A549 (cell line): ENCODE data around the gene OGFOD2. TPM values are rescaled to one million over a fixed set of nuclear protein-coding genes. Genes with fewer than 3 reads are reported as not detected.

ENCODE experiments used
- ATAC-seq, 2 experiments: fragments of 200-7000 bp in 1 of 2; fragments of >200 bp in 1 of 2; cut with Nextera tagmentation in 1 of 2; cut with Tn5 transposase in 1 of 2; 3 replicates each; pipeline versions ENCODE4 v1.8.0 to v1.9.1; 2018 to 2020; ENCODE audit warnings: mild to moderate bottlenecking in 1 of 2, moderate library complexity in 1 of 2
- CTCF ChIA-PET: fragments of 300-600 bp; sonication (Branson Sonifier 250); formaldehyde crosslinking; extraction: SDS; loops from one replicate; lab custom pipeline; 2021; ENCODE audit warnings: antibody characterized with exemption, inconsistent platforms; lab: Yijun Ruan, JAX
- POLR2A ChIA-PET: fragments of 350-600 bp; formaldehyde crosslinking; extraction: SDS; loops from one replicate; lab custom pipeline; 2021; ENCODE audit warnings: antibody characterized with exemption, inconsistent platforms; lab: Yijun Ruan, JAX
- DNase-seq, 2 experiments: peaks; one replicate each; pipeline versions ENCODE4 v3.0.0 to v3.0.0-alpha.2; 2011 to 2016; ENCODE audit warnings: low read depth in 1 of 2, low spot score in 1 of 2
- FAIRE-seq: peaks from 2 replicates; lab custom pipeline; 2011; peaks lifted over from hg19 to GRCh38; lab: Jason Lieb, UNC
- H3K27ac ChIP-seq, 2 experiments: fragments of >200 bp; sonication (Bioruptor Twin); formaldehyde crosslinking; 3 replicates each; pipeline ENCODE4 v1.5.1; 2016 to 2017
- H3K4me1 ChIP-seq: fragments of >200 bp; sonication (Bioruptor Twin); formaldehyde crosslinking; 3 replicates; pipeline ENCODE4 v1.6.1; 2016
- H3K4me2 ChIP-seq: fragments of >200 bp; sonication (Bioruptor Twin); formaldehyde crosslinking; 3 replicates; pipeline ENCODE4 v1.6.1; 2016
- H3K4me3 ChIP-seq: fragments of >200 bp; sonication (Bioruptor Twin); formaldehyde crosslinking; 3 replicates; pipeline ENCODE4 v1.5.1; 2016
- H3K9me3 ChIP-seq: fragments of >200 bp; sonication (Bioruptor Twin); formaldehyde crosslinking; 3 replicates; pipeline ENCODE4 v1.6.1; 2016
- CBX2 ChIP-seq: fragments of 200-600 bp; sonication (generic); IDR thresholded peaks from 2 replicates; pipeline ENCODE4 v1.6.1; 2016; ENCODE audit warnings: low read depth, mild to moderate bottlenecking, borderline replicate concordance
- CEBPB ChIP-seq, 2 experiments: fragments of >200 bp in 1 of 2; sonication (Bioruptor Twin) in 1 of 2; formaldehyde crosslinking in 1 of 2; IDR thresholded peaks; 2 replicates each; pipeline ENCODE4 v1.6.1; 2012 to 2016
- CHD2 ChIP-seq: fragments of 150-350 bp; IDR thresholded peaks from 2 replicates; pipeline ENCODE4 v1.6.1; 2014; ENCODE audit warnings: low read length; ENCODE audit not compliant: partially characterized antibody
- EHF ChIP-seq: fragments of 250-450 bp; sonication (Bioruptor Pico); IDR thresholded peaks from 2 replicates; pipeline ENCODE4 v1.5.0; 2020; ENCODE audit warnings: mild to moderate bottlenecking
- ESRRA ChIP-seq: fragments of 150-350 bp; IDR thresholded peaks from 2 replicates; pipeline ENCODE4 v1.6.1; 2014; ENCODE audit warnings: mild to moderate bottlenecking, low read length, borderline replicate concordance
- FOSB ChIP-seq: fragments of 250-450 bp; sonication (Bioruptor Pico); IDR thresholded peaks from 2 replicates; pipeline ENCODE4 v1.5.0; 2020; ENCODE audit warnings: mild to moderate bottlenecking, moderate library complexity
- FOXS1 ChIP-seq: fragments of 250-450 bp; sonication (Bioruptor Pico); IDR thresholded peaks from 2 replicates; pipeline ENCODE4 v1.5.0; 2020; ENCODE audit warnings: mild to moderate bottlenecking, moderate library complexity
- HEYL ChIP-seq: fragments of 250-450 bp; sonication (Bioruptor Pico); IDR thresholded peaks from 2 replicates; pipeline ENCODE4 v1.8.0; 2021; ENCODE audit warnings: mild to moderate bottlenecking, moderate library complexity
- HOXA7 ChIP-seq: fragments of 250-450 bp; sonication (Bioruptor Pico); IDR thresholded peaks from 2 replicates; pipeline ENCODE4 v1.5.0; 2020; ENCODE audit warnings: mild to moderate bottlenecking, moderate library complexity
- JUNB ChIP-seq: fragments of >200 bp; sonication (Bioruptor Twin); formaldehyde crosslinking; IDR thresholded peaks from 2 replicates; pipeline ENCODE4 v1.6.1; 2016
- KDM1A ChIP-seq: fragments of 200-600 bp; sonication (generic); IDR thresholded peaks from 2 replicates; pipeline ENCODE4 v1.6.1; 2016; ENCODE audit warnings: low read depth, mild to moderate bottlenecking
- KDM5A ChIP-seq: fragments of 200-600 bp; sonication (generic); IDR thresholded peaks from 2 replicates; pipeline ENCODE4 v1.6.1; 2016; ENCODE audit warnings: antibody characterized with exemption, mild to moderate bottlenecking
- MAZ ChIP-seq: fragments of 150-350 bp; IDR thresholded peaks from 2 replicates; pipeline ENCODE4 v1.6.1; 2014; ENCODE audit warnings: antibody characterized with exemption, low read depth, low read length, borderline replicate concordance
- NFE2L2 ChIP-seq: fragments of 150-350 bp; conservative IDR thresholded peaks from 2 replicates; pipeline ENCODE4 v1.6.1; 2014; ENCODE audit warnings: low read length
- PHF8 ChIP-seq: fragments of 200-600 bp; sonication (generic); IDR thresholded peaks from 2 replicates; pipeline ENCODE4 v1.6.1; 2016; ENCODE audit warnings: low read depth, mild to moderate bottlenecking, antibody characterized with exemption, moderate library complexity, borderline replicate concordance
- POLR2A ChIP-seq: IDR thresholded peaks from 2 replicates; pipeline ENCODE4 v1.6.1; 2012; ENCODE audit warnings: mild to moderate bottlenecking, low read length
- POLR2AphosphoS2 ChIP-seq: conservative IDR thresholded peaks from 2 replicates; pipeline ENCODE4 v1.6.1; 2012; ENCODE audit warnings: low read length, improper control_type of control experiment, inconsistent platforms
- RAD21 ChIP-seq, 2 experiments: fragments of >200 bp in 1 of 2; sonication (Bioruptor Twin) in 1 of 2; formaldehyde crosslinking in 1 of 2; IDR thresholded peaks in 1 of 2; conservative IDR thresholded peaks in 1 of 2; 2 replicates in 1 of 2; 3 replicates in 1 of 2; pipeline ENCODE4 v1.6.1; 2012 to 2018; ENCODE audit warnings: inconsistent platforms in 1 of 2
- RARB ChIP-seq: fragments of 250-450 bp; sonication (Bioruptor Pico); IDR thresholded peaks from 2 replicates; pipeline ENCODE4 v1.8.0; 2021; ENCODE audit warnings: mild to moderate bottlenecking, moderate library complexity
- RNF2 ChIP-seq: fragments of 200-600 bp; sonication (generic); IDR thresholded peaks from 2 replicates; pipeline ENCODE4 v1.6.1; 2016; ENCODE audit warnings: low read depth, mild to moderate bottlenecking, antibody characterized with exemption, moderate library complexity, borderline replicate concordance
- ZC3H11A ChIP-seq: fragments of 450-650 bp; IDR thresholded peaks from 2 replicates; pipeline ENCODE4 v1.6.1; 2014; ENCODE audit warnings: antibody characterized with exemption, mild to moderate bottlenecking
- ZFP36 ChIP-seq: fragments of 450-650 bp; IDR thresholded peaks from 2 replicates; pipeline ENCODE4 v1.6.1; 2014; ENCODE audit warnings: borderline replicate concordance; ENCODE audit not compliant: partially characterized antibody
- WGBS: methylation state at CpG from one replicate; pipeline ENCODE4 v1.1.6; 2017; ENCODE audit errors: missing lambda C conversion rate; 5-methylcytosine and 5-hydroxymethylcytosine counted together
- polyA plus RNA-seq, 4 experiments: library from polyadenylated mRNA; depleted of rRNA in 3 of 4; stranded (reverse); fragments of >200 nt; fragmentation: RNase III in 1 of 4; extraction: RNeasy Plus Mini Kit Qiagen cat#74134 plus additional on column Dnase treatment in 1 of 4; gene quantifications; 2 replicates in 3 of 4; 3 replicates in 1 of 4; pipeline ENCODE4 v1.2.3, GENCODE V29; 2011 to 2017
- TF ChIP-seq, protein P1 (sequence below): fragments of 450-650 bp; IDR thresholded peaks from 2 replicates; pipeline ENCODE4 v1.6.1; 2014; ENCODE audit warnings: antibody characterized with exemption
- TF ChIP-seq, protein P2 (sequence below): fragments of >200 bp; sonication (Bioruptor Twin); formaldehyde crosslinking; IDR thresholded peaks from 3 replicates; pipeline ENCODE4 v1.5.1; 2016

OGFOD2 gene
- polyA plus RNA-seq, 2 of the 4 experiments (the other 2 are of a cell fraction), result 11.0 to 18.2 TPM

DNA sequence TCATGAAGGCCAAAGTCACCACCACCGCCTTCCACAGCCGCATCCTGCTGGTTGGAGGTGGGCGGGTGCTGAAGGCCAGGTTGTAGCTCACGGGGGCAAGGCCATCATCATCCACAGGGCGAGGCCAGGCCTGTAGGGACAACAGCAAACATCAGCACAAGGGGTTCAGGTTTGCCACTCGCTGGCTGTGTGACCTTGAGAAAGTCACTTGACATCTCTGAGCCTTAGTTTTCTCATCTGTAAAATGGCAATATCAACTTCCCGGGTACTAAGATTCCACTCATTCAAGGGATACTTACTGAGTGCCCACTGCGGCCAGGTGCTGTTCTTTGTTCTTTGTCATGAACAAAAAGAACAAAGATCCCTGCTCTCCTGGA, 14.9 kb upstream of the OGFOD2 start:
- CTCF ChIA-PET, result interaction anchor here (1.3 kb wide), 1 partner anchor 101 kb away, joined by 4 read pairs; no protein-coding TSS in a partner anchor
- H3K4me1 ChIP-seq, result peaks cover 13% of the 10 kb centered on the region
- H3K9me3 ChIP-seq, result no peaks in the 10 kb centered on the region
- FAIRE-seq (no peak), DNase-seq (no peak), ATAC-seq (no peak)
- no peak for TF ChIP-seq FOSB (CRISPR knock-in tag)
- no peak for TF ChIP-seq CBX2
- TF ChIP-seq ZFP36, result peak; percentile 23
- TF ChIP-seq KDM1A, result 0 out of 2 replicates have a peak, but pooled peaks have one; percentile 53
- TF ChIP-seq, protein P1, sequence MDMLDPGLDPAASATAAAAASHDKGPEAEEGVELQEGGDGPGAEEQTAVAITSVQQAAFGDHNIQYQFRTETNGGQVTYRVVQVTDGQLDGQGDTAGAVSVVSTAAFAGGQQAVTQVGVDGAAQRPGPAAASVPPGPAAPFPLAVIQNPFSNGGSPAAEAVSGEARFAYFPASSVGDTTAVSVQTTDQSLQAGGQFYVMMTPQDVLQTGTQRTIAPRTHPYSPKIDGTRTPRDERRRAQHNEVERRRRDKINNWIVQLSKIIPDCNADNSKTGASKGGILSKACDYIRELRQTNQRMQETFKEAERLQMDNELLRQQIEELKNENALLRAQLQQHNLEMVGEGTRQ, result no peak
- no peak overlapping the region for H3K27ac ChIP-seq
- H3K4me3 ChIP-seq, result no peak overlapping the region
- H3K4me2 ChIP-seq, result no peak overlapping the region
- WGBS, result 88% methylated on average over 7 of the region's 8 CpGs
- POLR2A ChIA-PET, result no interaction called here

DNA sequence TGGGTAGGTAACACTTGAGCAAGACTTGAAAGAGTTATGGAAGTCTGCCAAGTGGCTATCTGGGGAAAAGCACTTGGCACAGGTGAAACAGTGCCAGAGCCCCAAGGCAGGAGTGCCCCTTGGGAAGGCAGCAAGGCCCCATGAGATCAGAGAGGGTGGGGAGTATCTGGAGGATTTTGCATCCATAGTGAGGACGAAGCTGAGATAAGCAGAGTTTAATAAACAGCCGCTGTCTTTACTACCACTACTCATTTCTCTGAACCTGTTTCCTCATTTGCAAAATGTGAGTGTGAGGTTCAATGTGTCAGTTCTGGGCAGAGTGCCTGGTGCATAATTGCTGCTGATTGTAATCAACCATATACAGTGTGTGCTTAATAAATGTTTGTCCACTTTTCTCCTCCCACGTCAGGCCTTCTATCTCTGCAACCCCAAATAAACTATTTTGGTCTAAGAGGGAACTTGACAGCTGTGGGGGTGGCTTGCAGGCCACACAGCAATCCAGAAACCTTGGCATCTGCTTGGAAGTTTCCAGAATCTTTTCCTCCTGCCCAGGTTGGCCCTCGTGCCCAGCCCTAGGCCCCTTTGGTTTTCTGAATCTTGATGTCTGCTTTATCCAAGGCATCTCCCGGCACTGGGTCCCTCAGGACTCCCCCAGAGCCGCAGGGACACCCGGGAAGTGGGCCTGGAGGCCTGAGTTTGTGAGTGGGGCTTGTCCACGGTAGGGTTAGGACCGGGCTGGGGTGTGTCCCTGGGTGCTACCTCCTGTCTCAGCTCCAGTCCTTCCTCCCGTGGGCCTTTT, 13.3 kb upstream of the OGFOD2 start:
- 77% methylated on average over 10 of the region's 10 CpGs for WGBS
- no peak for ATAC-seq
- DNase-seq, result no peak
- Histone ChIP-seq H3K27ac (no peak overlapping the region), H3K9me3 (no peaks in the 10 kb centered on the region), H3K4me2 (no peak overlapping the region)
- ChIA-PET CTCF (interaction anchor here (1.0 to 5.8 kb wide), 3 partner anchors 8 to 101 kb away, joined by 6 to 47 read pairs (median 11); no protein-coding TSS in a partner anchor), POLR2A (no interaction called here)
- FAIRE-seq, result no peak
- TF ChIP-seq CHD2, result no peak
- TF ChIP-seq, all 56 proteins: peak for 0
- Histone ChIP-seq H3K4me3 (no peak overlapping the region), H3K4me1 (peaks cover 21% of the 10 kb centered on the region)

GRCh38 chr12:122963941-122964265, 11.1 kb upstream of the OGFOD2 start:
- Histone ChIP-seq H3K4me1 (peaks cover 21% of the 10 kb centered on the region), H3K9me3 (no peaks in the 10 kb centered on the region), H3K4me2 (no peak overlapping the region), H3K27ac (no peak overlapping the region), H3K4me3 (no peak overlapping the region)
- POLR2A ChIA-PET, result interaction anchor here (0.5 kb wide), 1 partner anchor 422 kb away, joined by 3 read pairs; no protein-coding TSS in a partner anchor
- WGBS, result 81% methylated on average over 7 of the region's 8 CpGs
- CTCF ChIA-PET, result interaction anchor here (0.9 to 5.8 kb wide), 6 partner anchors 10 to 170 kb away, joined by 3 to 47 read pairs (median 6); no protein-coding TSS in a partner anchor
- ATAC-seq (no peak), DNase-seq (no peak), FAIRE-seq (no peak)
- TF ChIP-seq PHF8 (no peak), RNF2 (no peak), HEYL (CRISPR knock-in tag) (no peak), NFE2L2 (no peak), EHF (CRISPR knock-in tag) (no peak), JUNB (no peak), FOSB (CRISPR knock-in tag) (no peak), FOXS1 (CRISPR knock-in tag) (no peak), RARB (CRISPR knock-in tag) (no peak), RAD21 (conservative IDR thresholded peaks at IDR 0.05 in 1 of 2, IDR thresholded peaks at IDR 0.05 in 1 of 2) (no peak)

DNA sequence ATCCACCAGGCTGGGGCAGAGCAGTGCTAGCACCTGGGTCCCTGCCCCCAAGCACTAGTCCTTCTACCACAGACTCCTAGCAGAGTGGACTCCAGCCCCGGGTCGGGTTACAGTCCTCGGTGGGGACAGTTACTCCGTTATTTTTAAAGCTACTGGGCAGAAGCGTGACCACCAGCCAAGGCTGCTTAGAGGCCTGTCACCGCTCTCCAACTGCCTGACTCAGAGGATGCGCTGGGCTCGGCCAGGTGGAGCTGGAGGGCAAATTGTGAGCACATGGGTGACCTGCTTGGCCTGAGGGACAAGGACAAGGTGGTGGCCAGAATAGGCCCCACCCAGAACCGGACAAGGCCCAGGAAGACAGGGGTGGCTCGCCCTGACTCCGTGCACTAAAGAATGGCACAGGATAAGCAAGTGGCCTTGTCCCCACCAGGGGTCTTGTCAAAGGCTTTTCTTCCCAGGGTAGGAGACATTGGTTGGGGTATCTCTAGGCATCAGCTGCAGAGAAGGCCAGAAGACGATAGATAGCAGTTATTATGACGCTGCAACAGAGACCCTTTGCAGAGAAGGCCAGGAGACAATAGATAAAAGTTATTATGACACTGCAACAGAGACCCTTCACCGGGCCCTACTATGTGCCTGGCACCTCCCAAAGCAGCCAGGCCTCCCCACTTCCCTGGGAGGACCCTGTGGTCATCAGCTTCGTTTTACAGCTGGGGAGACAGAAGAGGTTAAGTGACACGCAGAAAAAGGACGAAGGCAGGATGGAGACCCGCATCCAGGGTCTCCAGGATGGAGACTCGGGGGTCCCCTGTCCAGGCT, 10.4 kb upstream of the OGFOD2 start:
- FAIRE-seq (no peak), ATAC-seq (no peak), DNase-seq (no peak)
- Histone ChIP-seq H3K27ac (no peak overlapping the region), H3K4me3 (no peak overlapping the region), H3K9me3 (no peaks in the 10 kb centered on the region), H3K4me2 (no peak overlapping the region), H3K4me1 (peaks cover 21% of the 10 kb centered on the region)
- 82% methylated on average over 16 of the region's 19 CpGs for WGBS
- CTCF ChIA-PET, result interaction anchor here (0.9 to 5.8 kb wide), 8 partner anchors 11 to 273 kb away, joined by 3 to 47 read pairs (median 4); no protein-coding TSS in a partner anchor
- POLR2A ChIA-PET, result no interaction called here
- no peak for TF ChIP-seq HOXA7 (CRISPR knock-in tag)
- no peak for TF ChIP-seq MAZ
- TF ChIP-seq RNF2, result no peak
- no peak for TF ChIP-seq CEBPB (IDR thresholded peaks at IDR 0.05)
- TF ChIP-seq POLR2AphosphoS2, result no peak
- TF ChIP-seq ZC3H11A, result no peak
- TF ChIP-seq ESRRA, result no peak
- TF ChIP-seq CHD2, result no peak
- TF ChIP-seq, protein P1, result no peak
- TF ChIP-seq RAD21 (conservative IDR thresholded peaks at IDR 0.05 in 1 of 2, IDR thresholded peaks at IDR 0.05 in 1 of 2), result no peak
- TF ChIP-seq, protein P2, sequence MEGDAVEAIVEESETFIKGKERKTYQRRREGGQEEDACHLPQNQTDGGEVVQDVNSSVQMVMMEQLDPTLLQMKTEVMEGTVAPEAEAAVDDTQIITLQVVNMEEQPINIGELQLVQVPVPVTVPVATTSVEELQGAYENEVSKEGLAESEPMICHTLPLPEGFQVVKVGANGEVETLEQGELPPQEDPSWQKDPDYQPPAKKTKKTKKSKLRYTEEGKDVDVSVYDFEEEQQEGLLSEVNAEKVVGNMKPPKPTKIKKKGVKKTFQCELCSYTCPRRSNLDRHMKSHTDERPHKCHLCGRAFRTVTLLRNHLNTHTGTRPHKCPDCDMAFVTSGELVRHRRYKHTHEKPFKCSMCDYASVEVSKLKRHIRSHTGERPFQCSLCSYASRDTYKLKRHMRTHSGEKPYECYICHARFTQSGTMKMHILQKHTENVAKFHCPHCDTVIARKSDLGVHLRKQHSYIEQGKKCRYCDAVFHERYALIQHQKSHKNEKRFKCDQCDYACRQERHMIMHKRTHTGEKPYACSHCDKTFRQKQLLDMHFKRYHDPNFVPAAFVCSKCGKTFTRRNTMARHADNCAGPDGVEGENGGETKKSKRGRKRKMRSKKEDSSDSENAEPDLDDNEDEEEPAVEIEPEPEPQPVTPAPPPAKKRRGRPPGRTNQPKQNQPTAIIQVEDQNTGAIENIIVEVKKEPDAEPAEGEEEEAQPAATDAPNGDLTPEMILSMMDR, result no peak
- no peak for TF ChIP-seq KDM5A
- no peak for TF ChIP-seq POLR2A
